Thoracic aorta (tissue), 2 donors: ENCODE measurements around the gene CLHC1. TPM values are rescaled to one million over a fixed set of nuclear protein-coding genes. Genes with fewer than 3 reads are reported as not detected.
A peak's percentile ranks its signal among the peaks of the same experiment; 100 is the strongest.

Experiments
- ATAC-seq: fragments of 150-250 bp; one replicate; pipeline ENCODE4 v1.8.0; 2017; ENCODE audit warnings: low read depth; ENCODE audit not compliant: insufficient number of reproducible peaks, low FRiP score
- DNase-seq: peaks from one replicate; pipeline ENCODE4 v3.0.0-alpha.2; 2020; ENCODE audit warnings: low spot score
- H3K27ac ChIP-seq, 2 donors: fragments of 200-600 bp; sonication (generic); 1 replicate in 1 of 2; 2 replicates in 1 of 2; pipeline ENCODE4 v1.5.1; 2016; ENCODE audit warnings: mild to moderate bottlenecking in 2 of 2, moderate library complexity in 2 of 2
- H3K27me3 ChIP-seq: fragments of 200-600 bp; sonication (generic); replicated peaks from 2 replicates; pipeline ENCODE4 v1.6.0; 2016; ENCODE audit warnings: mild to moderate bottlenecking; ENCODE audit not compliant: insufficient read depth
- H3K36me3 ChIP-seq: fragments of 200-600 bp; sonication (generic); one replicate; pipeline ENCODE4 v1.5.1; 2016
- H3K4me1 ChIP-seq, 2 donors: fragments of 200-600 bp; sonication (generic); 1 replicate in 1 of 2; 2 replicates in 1 of 2; pipeline versions ENCODE4 v1.5.1 to v1.6.0; 2016; ENCODE audit warnings: low read depth in 2 of 2, mild to moderate bottlenecking in 1 of 2; ENCODE audit not compliant: control insufficient read depth in 1 of 2
- H3K4me3 ChIP-seq: fragments of 200-600 bp; sonication (generic); 2 replicates; pipeline ENCODE4 v1.5.1; 2016; ENCODE audit warnings: mild to moderate bottlenecking
- H3K9me3 ChIP-seq: fragments of 200-600 bp; sonication (generic); 2 replicates; pipeline ENCODE4 v1.5.1; 2016
- total RNA-seq, 2 donors: library from RNA; depleted of rRNA; stranded (reverse); fragments of >200 nt; gene quantifications; one replicate each; pipeline versions ENCODE4 v1.1.0 to v1.2.3, GENCODE V29; 2016
- TF ChIP-seq, protein P1 (sequence below): fragments of 200-600 bp; sonication (generic); IDR thresholded peaks from one replicate; pipeline ENCODE4 v1.5.1; 2019; ENCODE audit warnings: antibody characterized with exemption

The CLHC1 gene
- total RNA-seq, 2 donors from 2014 or later = 0.28 to 8.4 TPM

DNA sequence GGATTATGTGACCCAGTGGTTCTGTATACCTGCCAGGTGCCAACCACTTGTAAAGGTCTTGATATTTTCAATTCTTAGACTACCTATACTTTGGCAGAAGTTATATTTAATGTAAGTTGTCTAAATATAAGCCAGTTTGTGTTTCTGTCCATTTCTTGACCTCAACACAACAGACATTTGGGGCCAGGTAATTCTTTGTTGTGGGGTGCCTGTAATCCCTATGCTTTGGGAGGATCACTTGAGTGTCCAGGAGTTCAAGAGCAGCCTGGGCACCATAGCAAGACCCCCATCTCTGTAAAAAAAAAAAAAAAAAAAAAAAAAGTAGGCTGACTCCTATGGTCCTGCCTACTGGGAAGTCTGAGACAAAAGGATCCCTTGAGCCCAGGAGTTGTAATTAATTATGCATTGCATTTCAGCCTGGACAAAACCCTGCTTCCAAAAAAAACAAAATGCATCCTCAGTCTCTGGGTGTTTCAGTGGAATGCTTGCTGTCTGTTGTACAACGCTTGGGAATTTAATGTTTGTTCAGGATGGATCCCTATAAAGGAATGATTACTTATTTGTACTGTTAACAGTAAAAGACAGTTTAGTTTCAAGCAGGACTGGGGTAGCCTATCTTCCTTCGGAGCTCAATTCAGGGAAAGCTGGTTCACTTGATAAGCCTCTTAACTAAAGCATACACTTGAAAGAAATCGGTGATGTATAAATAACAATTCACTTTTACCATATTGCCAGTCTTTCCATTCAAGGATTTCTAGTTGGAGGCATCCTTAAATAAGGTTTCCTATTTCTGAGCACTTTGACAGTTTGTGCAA is 3.8 kb upstream of the CLHC1 start:
- peaks cover 23% of the 10 kb centered on the region for H3K36me3 ChIP-seq
- no peak for ATAC-seq

DNA sequence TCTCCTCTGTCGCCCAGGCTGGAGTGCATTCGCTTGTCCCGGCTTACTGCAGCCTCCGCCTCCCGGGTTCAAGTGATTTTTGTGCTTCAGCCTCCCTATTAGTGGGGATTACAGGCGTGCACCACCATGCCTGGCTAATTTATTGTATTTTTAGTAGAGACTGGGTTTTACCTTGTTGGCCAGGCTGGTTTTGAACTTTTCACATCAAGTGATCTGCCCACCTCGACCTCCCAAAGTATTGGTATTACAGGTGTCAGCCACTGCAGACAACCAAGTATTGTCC is 1.5 kb upstream of the CLHC1 start:
- ATAC-seq = no peak
- Histone ChIP-seq H3K4me3 (peak overlapping the region; percentile 99), H3K27ac (peak overlapping the region; percentile 93 to 97)

More for the DNA sequence above, 3.8 kb upstream of the CLHC1 start:
- no peaks in the 10 kb centered on the region for H3K9me3 ChIP-seq
- H3K4me3 ChIP-seq = no peak overlapping the region
- no peak overlapping the region for H3K27ac ChIP-seq
- H3K4me1 ChIP-seq = peaks cover 16 to 27% of the 10 kb centered on the region in 2 donors
- TF ChIP-seq, protein P1, sequence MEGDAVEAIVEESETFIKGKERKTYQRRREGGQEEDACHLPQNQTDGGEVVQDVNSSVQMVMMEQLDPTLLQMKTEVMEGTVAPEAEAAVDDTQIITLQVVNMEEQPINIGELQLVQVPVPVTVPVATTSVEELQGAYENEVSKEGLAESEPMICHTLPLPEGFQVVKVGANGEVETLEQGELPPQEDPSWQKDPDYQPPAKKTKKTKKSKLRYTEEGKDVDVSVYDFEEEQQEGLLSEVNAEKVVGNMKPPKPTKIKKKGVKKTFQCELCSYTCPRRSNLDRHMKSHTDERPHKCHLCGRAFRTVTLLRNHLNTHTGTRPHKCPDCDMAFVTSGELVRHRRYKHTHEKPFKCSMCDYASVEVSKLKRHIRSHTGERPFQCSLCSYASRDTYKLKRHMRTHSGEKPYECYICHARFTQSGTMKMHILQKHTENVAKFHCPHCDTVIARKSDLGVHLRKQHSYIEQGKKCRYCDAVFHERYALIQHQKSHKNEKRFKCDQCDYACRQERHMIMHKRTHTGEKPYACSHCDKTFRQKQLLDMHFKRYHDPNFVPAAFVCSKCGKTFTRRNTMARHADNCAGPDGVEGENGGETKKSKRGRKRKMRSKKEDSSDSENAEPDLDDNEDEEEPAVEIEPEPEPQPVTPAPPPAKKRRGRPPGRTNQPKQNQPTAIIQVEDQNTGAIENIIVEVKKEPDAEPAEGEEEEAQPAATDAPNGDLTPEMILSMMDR = no peak
- no peaks in the 10 kb centered on the region for H3K27me3 ChIP-seq
- no peak for DNase-seq

DNA sequence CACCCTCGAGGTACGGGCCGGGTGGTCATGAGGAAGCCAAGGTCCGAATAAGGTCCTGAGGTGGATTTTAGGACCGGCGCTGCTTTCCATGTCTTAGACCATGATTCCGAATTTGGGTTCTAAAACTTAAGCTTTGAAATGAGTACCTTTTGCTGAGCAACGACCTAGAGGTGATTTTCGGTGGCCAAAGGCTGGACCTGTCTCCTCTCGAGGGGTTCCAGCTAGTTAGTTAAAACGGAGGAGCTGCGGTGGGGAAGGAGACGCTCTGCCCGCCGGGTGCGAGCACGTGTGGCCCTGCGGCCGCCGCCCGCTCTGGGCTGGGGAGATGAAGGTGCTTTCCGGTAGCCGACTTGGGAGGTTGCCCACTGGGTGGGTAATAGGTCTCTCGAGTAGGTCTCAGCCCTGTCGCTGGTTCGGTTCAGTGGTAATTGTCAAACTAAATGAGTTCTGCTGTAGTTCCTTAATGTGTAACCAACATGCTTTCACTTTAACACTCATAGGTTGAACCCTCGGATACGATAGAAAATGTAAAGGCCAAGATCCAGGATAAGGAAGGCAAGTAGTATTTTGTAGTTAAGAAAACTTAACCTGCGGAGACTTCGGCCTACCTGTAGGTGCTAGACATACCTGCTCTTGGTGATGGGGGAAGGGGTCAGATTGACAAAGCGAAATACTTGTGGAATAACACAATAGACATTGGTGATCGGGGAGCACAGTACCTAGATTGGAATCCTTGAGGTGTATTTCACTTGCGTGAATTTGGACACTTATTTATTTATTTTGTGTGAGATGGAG is 967 bp upstream of the CLHC1 start:
- ATAC-seq (no peak), DNase-seq (no peak)
- H3K27ac ChIP-seq = peak overlapping the region; percentile 93 to 97
- peaks cover 16 to 27% of the 10 kb centered on the region in 2 donors for H3K4me1 ChIP-seq
- no peaks in the 10 kb centered on the region for H3K27me3 ChIP-seq
- TF ChIP-seq, protein P1 = no peak
- H3K4me3 ChIP-seq = peak overlapping the region; percentile 99
- peaks cover 23% of the 10 kb centered on the region for H3K36me3 ChIP-seq
- no peaks in the 10 kb centered on the region for H3K9me3 ChIP-seq

More for the DNA sequence above, 1.5 kb upstream of the CLHC1 start:
- no peaks in the 10 kb centered on the region for H3K27me3 ChIP-seq
- H3K4me1 ChIP-seq = peaks cover 16 to 27% of the 10 kb centered on the region in 2 donors
- no peak for DNase-seq
- H3K36me3 ChIP-seq = peaks cover 23% of the 10 kb centered on the region
- TF ChIP-seq, protein P1 = no peak
- no peaks in the 10 kb centered on the region for H3K9me3 ChIP-seq

GRCh38 chr2:55231546-55232083 is 478 bp downstream of the CLHC1 start:
- ATAC-seq = no peak
- no peaks in the 10 kb centered on the region for H3K27me3 ChIP-seq
- peaks cover 23% of the 10 kb centered on the region for H3K36me3 ChIP-seq
- peak overlapping the region; percentile 93 to 97 for H3K27ac ChIP-seq
- TF ChIP-seq, protein P1 = no peak
- peaks cover 16 to 27% of the 10 kb centered on the region in 2 donors for H3K4me1 ChIP-seq
- no peaks in the 10 kb centered on the region for H3K9me3 ChIP-seq
- H3K4me3 ChIP-seq = peak overlapping the region; percentile 99
- DNase-seq = no peak

DNA sequence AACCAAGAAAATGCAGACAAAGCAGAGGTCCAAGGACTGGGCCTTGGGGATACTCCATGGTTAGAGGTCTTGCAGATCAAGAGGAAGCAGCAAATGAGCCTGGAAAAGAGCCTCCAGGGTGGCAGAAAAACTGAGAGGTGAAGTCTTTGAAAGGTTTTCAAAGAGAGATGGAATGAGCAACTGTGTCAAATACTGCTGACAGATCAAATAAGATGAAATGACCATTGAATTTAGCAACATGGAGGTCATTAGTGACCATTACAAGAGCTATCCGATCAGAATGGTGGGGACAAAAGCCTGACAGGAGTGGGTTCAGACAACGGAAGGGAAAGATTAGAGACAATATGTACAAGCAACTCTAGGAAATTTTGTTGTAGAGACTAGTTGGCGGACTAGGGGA is 1.5 kb downstream of the CLHC1 start:
- H3K4me3 ChIP-seq = no peak overlapping the region
- peaks cover 18% of the 10 kb centered on the region for H3K36me3 ChIP-seq
- no peak for DNase-seq
- H3K4me1 ChIP-seq = peaks cover 16 to 27% of the 10 kb centered on the region in 2 donors
- ATAC-seq = no peak
- TF ChIP-seq, protein P1 = no peak
- no peaks in the 10 kb centered on the region for H3K9me3 ChIP-seq
- no peaks in the 10 kb centered on the region for H3K27me3 ChIP-seq
- no peak overlapping the region for H3K27ac ChIP-seq
